Measurements from ENCODE around the gene CELF5. TPM values are rescaled to one million over a fixed set of nuclear protein-coding genes. Genes with fewer than 3 reads are reported as not detected.
A peak's percentile ranks its signal among the peaks of the same experiment; 100 is the strongest.

CELF5 gene
- total RNA-seq = not detected

- Histone ChIP-seq H3K4me1 (no peaks in the 10 kb centered on the region), H3K27me3 (peaks cover 47 to 57% (median 52%) of the 10 kb centered on the region in 3 donors), H3K27ac (no peak within 1 kb of the TSS), H3K4me3 (no peak within 1 kb of the TSS), H3K36me3 (no peaks in the 10 kb centered on the region), H3K9me3 (no peaks in the 10 kb centered on the region)
- no peak for TF ChIP-seq POLR2A (IDR thresholded peaks at IDR 0.05)
- TF ChIP-seq, protein P1, sequence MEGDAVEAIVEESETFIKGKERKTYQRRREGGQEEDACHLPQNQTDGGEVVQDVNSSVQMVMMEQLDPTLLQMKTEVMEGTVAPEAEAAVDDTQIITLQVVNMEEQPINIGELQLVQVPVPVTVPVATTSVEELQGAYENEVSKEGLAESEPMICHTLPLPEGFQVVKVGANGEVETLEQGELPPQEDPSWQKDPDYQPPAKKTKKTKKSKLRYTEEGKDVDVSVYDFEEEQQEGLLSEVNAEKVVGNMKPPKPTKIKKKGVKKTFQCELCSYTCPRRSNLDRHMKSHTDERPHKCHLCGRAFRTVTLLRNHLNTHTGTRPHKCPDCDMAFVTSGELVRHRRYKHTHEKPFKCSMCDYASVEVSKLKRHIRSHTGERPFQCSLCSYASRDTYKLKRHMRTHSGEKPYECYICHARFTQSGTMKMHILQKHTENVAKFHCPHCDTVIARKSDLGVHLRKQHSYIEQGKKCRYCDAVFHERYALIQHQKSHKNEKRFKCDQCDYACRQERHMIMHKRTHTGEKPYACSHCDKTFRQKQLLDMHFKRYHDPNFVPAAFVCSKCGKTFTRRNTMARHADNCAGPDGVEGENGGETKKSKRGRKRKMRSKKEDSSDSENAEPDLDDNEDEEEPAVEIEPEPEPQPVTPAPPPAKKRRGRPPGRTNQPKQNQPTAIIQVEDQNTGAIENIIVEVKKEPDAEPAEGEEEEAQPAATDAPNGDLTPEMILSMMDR (IDR thresholded peaks at IDR 0.05 in 4 of 5, conservative IDR thresholded peaks at IDR 0.05 in 1 of 5) = peak in 4 of 5 experiments; percentile 24 to 68 (median 60)
- ATAC-seq = no peak
- no peak for DNase-seq
- intact Hi-C loops (cut with DNase I; ENCODE audit: low total_unique reads) (no loop called here), in situ Hi-C loops (cut with MboI; ENCODE audit: low sequenced_read_pairs in 4 of 4) (no loop called here)
These were observed at the start of gene CELF5 for GRCh38 chr19:3224346-3225168. Gene CELF5 (plus strand): TSS chr19:3224661. CDS start chr19:3224740, 79 bp downstream.

DNA sequence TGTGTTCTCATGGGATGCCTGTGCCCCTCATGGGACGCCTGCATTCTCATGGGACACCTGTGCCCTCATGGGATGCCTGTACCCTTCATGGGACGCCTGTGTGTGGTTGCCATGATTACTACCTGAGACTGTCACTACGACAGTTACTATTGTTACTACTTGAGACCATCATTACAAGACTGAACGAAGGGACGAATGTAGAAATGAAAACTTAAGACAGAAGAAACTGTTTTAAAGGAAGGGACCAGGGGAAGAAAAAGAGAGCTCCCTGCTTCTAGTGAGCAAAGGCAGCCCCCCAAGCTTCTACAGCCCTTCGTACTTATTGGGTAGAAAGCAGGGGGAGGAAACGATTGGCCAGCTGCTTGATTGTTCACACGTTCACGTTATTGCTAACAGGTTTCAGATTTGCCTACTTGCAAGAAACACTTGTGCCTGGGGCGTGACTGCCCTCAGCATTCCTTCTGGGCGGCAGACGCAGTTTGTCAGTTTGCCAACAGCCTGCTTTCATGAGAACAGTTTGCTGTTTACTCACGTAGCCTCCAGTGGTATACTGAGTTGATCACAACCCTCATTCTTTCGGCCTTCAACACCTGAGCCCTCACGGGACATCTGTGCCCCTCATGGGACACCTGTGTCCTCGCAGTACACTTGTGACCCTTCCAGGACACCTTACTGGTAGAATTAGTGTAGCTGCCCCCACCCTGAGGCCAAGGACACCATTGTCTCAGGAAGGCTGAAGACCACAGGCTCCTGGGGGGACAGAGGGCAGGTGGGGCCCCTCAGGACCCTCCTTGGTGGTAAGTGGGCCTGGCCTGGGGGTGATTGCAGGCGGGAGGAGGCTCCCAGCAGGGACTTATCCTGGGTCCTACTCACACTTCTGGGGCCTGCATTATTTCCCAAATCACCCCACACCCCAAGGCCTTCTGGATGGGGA lies 48.4 kb upstream of the CELF5 start:
- no peak overlapping the region for H3K27ac ChIP-seq
- intact Hi-C loops (cut with DNase I; ENCODE audit: low total_unique reads) = no loop called here
- TF ChIP-seq POLR2A (IDR thresholded peaks at IDR 0.05) = no peak
- TF ChIP-seq, protein P1 (IDR thresholded peaks at IDR 0.05 in 4 of 5, conservative IDR thresholded peaks at IDR 0.05 in 1 of 5) = no peak
- ATAC-seq (no peak), DNase-seq (no peak)
- H3K27me3 ChIP-seq = no peaks in the 10 kb centered on the region
- in situ Hi-C loops (cut with MboI; ENCODE audit: low sequenced_read_pairs in 4 of 4) = no loop called here
- H3K4me3 ChIP-seq = no peak overlapping the region
- no peaks in the 10 kb centered on the region for H3K36me3 ChIP-seq
- no peaks in the 10 kb centered on the region for H3K4me1 ChIP-seq
- no peaks in the 10 kb centered on the region for H3K9me3 ChIP-seq

GRCh38 chr19:3176715-3177501 lies 47.6 kb upstream of the CELF5 start:
- H3K27me3 ChIP-seq = no peaks in the 10 kb centered on the region
- ATAC-seq (no peak), DNase-seq (no peak)
- H3K4me1 ChIP-seq = no peaks in the 10 kb centered on the region
- in situ Hi-C loops (cut with MboI; ENCODE audit: low sequenced_read_pairs in 4 of 4) (no loop called here), intact Hi-C loops (cut with DNase I; ENCODE audit: low total_unique reads) (no loop called here)
- H3K4me3 ChIP-seq = no peak overlapping the region
- no peaks in the 10 kb centered on the region for H3K36me3 ChIP-seq
- TF ChIP-seq, protein P1 (IDR thresholded peaks at IDR 0.05 in 4 of 5, conservative IDR thresholded peaks at IDR 0.05 in 1 of 5) = no peak
- no peak for TF ChIP-seq POLR2A (IDR thresholded peaks at IDR 0.05)
- no peak overlapping the region for H3K27ac ChIP-seq
- H3K9me3 ChIP-seq = no peaks in the 10 kb centered on the region

DNA sequence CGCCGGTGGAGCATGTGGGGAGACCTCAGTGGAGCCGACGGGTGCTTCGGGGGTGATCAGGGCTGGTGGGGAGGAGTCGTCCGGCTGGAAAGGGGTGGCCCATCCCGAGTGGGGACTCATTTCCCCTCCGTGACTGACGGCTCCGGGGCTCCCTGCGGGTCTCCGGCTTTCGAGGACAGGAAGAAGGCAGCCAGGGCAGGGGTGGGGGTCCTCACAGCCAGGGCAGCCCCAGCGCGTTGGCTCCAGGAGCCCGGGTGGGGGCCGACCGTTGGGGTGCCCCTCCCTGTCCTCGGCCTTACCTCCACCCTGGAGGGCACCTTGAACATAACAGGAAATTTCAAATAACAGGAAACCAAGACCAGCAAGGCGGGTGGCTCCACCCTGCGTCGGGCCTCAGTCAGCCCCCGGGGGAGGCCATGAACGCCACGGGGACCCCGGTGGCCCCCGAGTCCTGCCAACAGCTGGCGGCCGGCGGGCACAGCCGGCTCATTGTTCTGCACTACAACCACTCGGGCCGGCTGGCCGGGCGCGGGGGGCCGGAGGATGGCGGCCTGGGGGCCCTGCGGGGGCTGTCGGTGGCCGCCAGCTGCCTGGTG lies 46.0 kb upstream of the CELF5 start, which contains the start of gene S1PR4:
S1PR4 (plus strand) TSS at position 393 of the 596 bp plus-strand sequence; CDS start at position 417, 24 bp downstream.
- in situ Hi-C loops (cut with MboI; ENCODE audit: low sequenced_read_pairs in 4 of 4) = no loop called here
- ATAC-seq (no peak), DNase-seq (no peak)
- intact Hi-C loops (cut with DNase I; ENCODE audit: low total_unique reads) = no loop called here
- TF ChIP-seq POLR2A (IDR thresholded peaks at IDR 0.05) = no peak
- TF ChIP-seq, protein P1 (IDR thresholded peaks at IDR 0.05 in 4 of 5, conservative IDR thresholded peaks at IDR 0.05 in 1 of 5) = no peak
- peak within 1 kb of the TSS in 1 of 4 donors; percentile 9 for H3K4me3 ChIP-seq
- peak within 1 kb of the TSS in 2 of 4 donors; percentile 38 to 41 for H3K27ac ChIP-seq
- H3K27me3 ChIP-seq = no peaks in the 10 kb centered on the region
- H3K9me3 ChIP-seq = no peaks in the 10 kb centered on the region
- no peaks in the 10 kb centered on the region for H3K4me1 ChIP-seq
- no peaks in the 10 kb centered on the region for H3K36me3 ChIP-seq

All from gastrocnemius medialis (tissue), 4 donors.